H9 (cell line): ENCODE measurements around the gene MED13L. TPM values are rescaled to one million over a fixed set of nuclear protein-coding genes. Genes with fewer than 3 reads are reported as not detected.

Experiments used
- DNase-seq: peaks from one replicate; pipeline ENCODE4 v3.0.0-alpha.2; 2017
- H2AFZ ChIP-seq: one replicate; pipeline ENCODE4 v1.6.1; 2013; ENCODE audit warnings: mild to moderate bottlenecking, low read length, control low read depth, moderate library complexity
- H2AK5ac ChIP-seq: 2 replicates; pipeline ENCODE4 v1.6.1; 2013; ENCODE audit warnings: low read length, control low read depth, mixed read lengths; ENCODE audit not compliant: insufficient read length
- H2BK120ac ChIP-seq: one replicate; pipeline ENCODE4 v1.6.1; 2013; ENCODE audit warnings: low read depth, mild to moderate bottlenecking, low read length, control low read depth, inconsistent platforms; ENCODE audit not compliant: poor library complexity, severe bottlenecking
- H2BK12ac ChIP-seq: 2 replicates; pipeline ENCODE4 v1.6.1; 2013; ENCODE audit warnings: low read length, control low read depth, mixed read lengths, low read depth; ENCODE audit not compliant: insufficient read length
- H2BK15ac ChIP-seq: 2 replicates; pipeline ENCODE4 v1.6.1; 2013; ENCODE audit warnings: low read depth, low read length, control low read depth
- H2BK20ac ChIP-seq: one replicate; pipeline ENCODE4 v1.6.1; 2013; ENCODE audit warnings: low read depth, mild to moderate bottlenecking, low read length, control low read depth, inconsistent platforms; ENCODE audit not compliant: poor library complexity, severe bottlenecking
- H2BK5ac ChIP-seq: 2 replicates; pipeline ENCODE4 v1.6.1; 2013; ENCODE audit warnings: low read length, control low read depth, mixed read lengths; ENCODE audit not compliant: insufficient read length
- H3K14ac ChIP-seq: 2 replicates; pipeline ENCODE4 v1.6.1; 2013; ENCODE audit warnings: low read length, control low read depth; ENCODE audit not compliant: insufficient read depth
- H3K18ac ChIP-seq: 2 replicates; pipeline ENCODE4 v1.6.1; 2013; ENCODE audit warnings: low read depth, mild to moderate bottlenecking, mixed read lengths, low read length, control low read depth; ENCODE audit not compliant: insufficient read length
- H3K23ac ChIP-seq: 2 replicates; pipeline ENCODE4 v1.6.1; 2013; ENCODE audit warnings: low read length, control low read depth, mixed read lengths, low read depth; ENCODE audit not compliant: insufficient read length
- H3K23me2 ChIP-seq: 2 replicates; pipeline ENCODE4 v1.6.1; 2013; ENCODE audit warnings: low read depth, mild to moderate bottlenecking, mixed read lengths, low read length, control low read depth; ENCODE audit not compliant: insufficient read length, poor library complexity, severe bottlenecking
- H3K27ac ChIP-seq: 2 replicates; pipeline ENCODE4 v1.5.1; 2013; ENCODE audit warnings: low read length, control low read depth, mixed read lengths, low read depth; ENCODE audit not compliant: insufficient read length
- H3K27me3 ChIP-seq: 2 replicates; pipeline ENCODE4 v1.6.1; 2013; ENCODE audit warnings: low read length, control low read depth, inconsistent platforms; ENCODE audit not compliant: insufficient read depth
- H3K4ac ChIP-seq: 2 replicates; pipeline ENCODE4 v1.6.1; 2013; ENCODE audit warnings: low read depth, mild to moderate bottlenecking, control low read depth, inconsistent platforms, low read length, moderate library complexity
- H3K4me1 ChIP-seq: 2 replicates; pipeline ENCODE4 v1.6.1; 2013; ENCODE audit warnings: low read length, control low read depth, inconsistent platforms; ENCODE audit not compliant: insufficient read depth
- H3K4me2 ChIP-seq: 2 replicates; pipeline ENCODE4 v1.6.1; 2013; ENCODE audit warnings: low read length, control low read depth, mixed read lengths; ENCODE audit not compliant: insufficient read length, insufficient read depth
- H3K56ac ChIP-seq: 2 replicates; pipeline ENCODE4 v1.6.1; 2013; ENCODE audit warnings: low read depth, mild to moderate bottlenecking, mixed read lengths, low read length, control low read depth; ENCODE audit not compliant: insufficient read length
- H3K79me1 ChIP-seq: 2 replicates; pipeline ENCODE4 v1.6.1; 2013; ENCODE audit warnings: low read depth, mild to moderate bottlenecking, moderate library complexity, low read length, control low read depth, inconsistent platforms; ENCODE audit not compliant: insufficient read depth, poor library complexity, severe bottlenecking
- H3K79me2 ChIP-seq: 2 replicates; pipeline ENCODE4 v1.6.1; 2013; ENCODE audit warnings: low read length, control low read depth, inconsistent platforms; ENCODE audit not compliant: insufficient read depth
- H3K9ac ChIP-seq: 2 replicates; pipeline ENCODE4 v1.6.1; 2013; ENCODE audit warnings: low read length, control low read depth, mixed read lengths; ENCODE audit not compliant: insufficient read length; ENCODE audit errors: extremely low read depth
- H3K9me3 ChIP-seq: one replicate; pipeline ENCODE4 v1.6.1; 2013; ENCODE audit warnings: low read depth, low read length, inconsistent platforms; ENCODE audit not compliant: control insufficient read depth
- H3T11ph ChIP-seq: one replicate; pipeline ENCODE4 v1.6.1; 2013; ENCODE audit warnings: mild to moderate bottlenecking, low read length, control low read depth, inconsistent platforms
- H4K20me1 ChIP-seq: one replicate; pipeline ENCODE4 v1.6.1; 2013; ENCODE audit not compliant: control insufficient read depth, insufficient read length, insufficient read depth
- H4K5ac ChIP-seq: 2 replicates; pipeline ENCODE4 v1.6.1; 2013; ENCODE audit warnings: low read depth, mild to moderate bottlenecking, mixed read lengths, low read length, control low read depth; ENCODE audit not compliant: insufficient read length
- H4K8ac ChIP-seq: replicated peaks from 2 replicates; pipeline ENCODE4 v1.6.1; 2013; ENCODE audit warnings: low read length, control low read depth, mixed read lengths, low read depth; ENCODE audit not compliant: insufficient read length
- H4K91ac ChIP-seq: 2 replicates; pipeline ENCODE4 v1.6.1; 2013; ENCODE audit warnings: low read depth, mild to moderate bottlenecking, moderate library complexity, mixed read lengths, low read length, control low read depth; ENCODE audit not compliant: insufficient read length
- H3K27ac Mint-ChIP-seq, 3 experiments: 2 replicates in 2 of 3; 3 replicates in 1 of 3; pipeline ENCODE4 v1.8.0; 2020 to 2021; ENCODE audit warnings: mixed read lengths in 3 of 3, mild to moderate bottlenecking in 1 of 3, moderate library complexity in 1 of 3
- H3K27me3 Mint-ChIP-seq: 2 replicates; pipeline ENCODE4 v1.8.0; 2021; ENCODE audit warnings: low read depth, mild to moderate bottlenecking, moderate library complexity, mixed read lengths
- H3K36me3 Mint-ChIP-seq, 3 experiments: 2 replicates in 2 of 3; 3 replicates in 1 of 3; pipeline ENCODE4 v1.8.0; 2020 to 2021; ENCODE audit warnings: low read depth in 3 of 3, mixed read lengths in 3 of 3; ENCODE audit not compliant: insufficient read depth in 1 of 3
- H3K4me1 Mint-ChIP-seq, 2 experiments: 2 replicates each; pipeline ENCODE4 v1.8.0; 2020; ENCODE audit warnings: mixed read lengths in 2 of 2
- H3K4me3 Mint-ChIP-seq, 2 experiments: 2 replicates in 1 of 2; 3 replicates in 1 of 2; pipeline ENCODE4 v1.8.0; 2020 to 2021; ENCODE audit warnings: mild to moderate bottlenecking in 2 of 2, mixed read lengths in 2 of 2, moderate library complexity in 1 of 2
- H3K9me3 Mint-ChIP-seq, 2 experiments: 2 replicates in 1 of 2; 3 replicates in 1 of 2; pipeline ENCODE4 v1.8.0; 2020; ENCODE audit warnings: mild to moderate bottlenecking in 2 of 2, mixed read lengths in 2 of 2, moderate library complexity in 1 of 2
- WGBS: extraction: QIAGEN DNeasy Blood & Tissue Kit; methylation state at CpG from one replicate; pipeline ENCODE4 v1.1.7; 2013; ENCODE audit warnings: missing lambda C conversion rate, low lambda C conversion rate, mixed read lengths; ENCODE audit not compliant: insufficient read length; ENCODE audit errors: extremely low coverage; 5-methylcytosine and 5-hydroxymethylcytosine counted together
- total RNA-seq: library from RNA; stranded (reverse); gene quantifications from 2 replicates; pipeline ENCODE4 v1.2.1, GENCODE V29; 2021
- TF ChIP-seq, protein P1 (sequence below): fragments of 200-600 bp; sonication (generic); conservative IDR thresholded peaks from 3 replicates; pipeline ENCODE4 v1.8.0; 2021; ENCODE audit warnings: antibody characterized with exemption, mild to moderate bottlenecking

MED13L gene
- total RNA-seq, 1 experiment from 2014 or later = 52.4 TPM

GRCh38 chr12:116179384-116179783 is 98.1 kb downstream of the MED13L start:
- no peak overlapping the region for H3K4me3 Mint-ChIP-seq
- Histone ChIP-seq H3K4ac (no peak overlapping the region), H3K27me3 (no peaks in the 10 kb centered on the region), H3K79me2 (0 out of 2 replicates have a peak, but pooled peaks cover 2% of the 10 kb centered on the region), H4K91ac (no peak overlapping the region), H2BK12ac (no peak overlapping the region), H4K8ac (no peak overlapping the region), H4K20me1 (no peaks in the 10 kb centered on the region), H2BK15ac (no peak overlapping the region), H3T11ph (no peak overlapping the region), H3K4me2 (no peak overlapping the region), H3K56ac (no peak overlapping the region), H3K9ac (no peak overlapping the region), H3K23me2 (no peaks in the 10 kb centered on the region), H3K23ac (no peak overlapping the region), H3K27ac (no peak overlapping the region), H3K9me3 (no peaks in the 10 kb centered on the region), H3K18ac (no peak overlapping the region), H2AFZ (no peak overlapping the region), H2AK5ac (no peak overlapping the region), H2BK20ac (no peak overlapping the region), H4K5ac (no peak overlapping the region), H2BK5ac (no peak overlapping the region), H3K14ac (no peak overlapping the region), H3K79me1 (no peaks in the 10 kb centered on the region), H2BK120ac (no peak overlapping the region), H3K4me1 (no peaks in the 10 kb centered on the region)
- no CpG with 5 or more reads among the region's 5 CpGs for WGBS
- no peaks in the 10 kb centered on the region for H3K27me3 Mint-ChIP-seq
- H3K27ac Mint-ChIP-seq = no peak overlapping the region
- DNase-seq = no peak
- H3K9me3 Mint-ChIP-seq = no peaks in the 10 kb centered on the region
- no peaks in the 10 kb centered on the region for H3K36me3 Mint-ChIP-seq
- TF ChIP-seq, protein P1, sequence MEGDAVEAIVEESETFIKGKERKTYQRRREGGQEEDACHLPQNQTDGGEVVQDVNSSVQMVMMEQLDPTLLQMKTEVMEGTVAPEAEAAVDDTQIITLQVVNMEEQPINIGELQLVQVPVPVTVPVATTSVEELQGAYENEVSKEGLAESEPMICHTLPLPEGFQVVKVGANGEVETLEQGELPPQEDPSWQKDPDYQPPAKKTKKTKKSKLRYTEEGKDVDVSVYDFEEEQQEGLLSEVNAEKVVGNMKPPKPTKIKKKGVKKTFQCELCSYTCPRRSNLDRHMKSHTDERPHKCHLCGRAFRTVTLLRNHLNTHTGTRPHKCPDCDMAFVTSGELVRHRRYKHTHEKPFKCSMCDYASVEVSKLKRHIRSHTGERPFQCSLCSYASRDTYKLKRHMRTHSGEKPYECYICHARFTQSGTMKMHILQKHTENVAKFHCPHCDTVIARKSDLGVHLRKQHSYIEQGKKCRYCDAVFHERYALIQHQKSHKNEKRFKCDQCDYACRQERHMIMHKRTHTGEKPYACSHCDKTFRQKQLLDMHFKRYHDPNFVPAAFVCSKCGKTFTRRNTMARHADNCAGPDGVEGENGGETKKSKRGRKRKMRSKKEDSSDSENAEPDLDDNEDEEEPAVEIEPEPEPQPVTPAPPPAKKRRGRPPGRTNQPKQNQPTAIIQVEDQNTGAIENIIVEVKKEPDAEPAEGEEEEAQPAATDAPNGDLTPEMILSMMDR = no peak
- H3K4me1 Mint-ChIP-seq = peaks cover 34 to 45% of the 10 kb centered on the region in 2 experiments
